ENCODE results near the gene PHLPP2.

DNA sequence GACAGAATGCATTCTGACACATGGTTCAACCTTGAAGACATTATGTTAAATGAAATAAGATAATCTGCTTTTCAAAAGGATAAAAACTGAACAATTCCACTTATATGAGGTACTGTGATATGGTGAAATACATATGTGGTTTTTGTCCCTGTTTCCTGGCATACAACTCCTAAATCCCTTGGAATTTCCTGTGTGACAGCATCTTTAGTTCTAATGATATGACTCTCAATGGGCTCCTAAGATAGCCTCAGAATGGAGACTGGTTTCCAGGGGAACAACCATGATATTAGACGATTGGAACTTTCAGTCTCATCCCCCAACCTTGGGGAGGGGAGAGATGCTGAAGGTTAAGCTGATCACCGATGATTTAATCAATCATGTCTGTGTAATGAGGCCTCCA, 37.7 kb upstream of the PHLPP2 start:
- TF ChIP-seq SPI1 (IDR thresholded peaks at IDR 0.05; ENCODE audit: low read depth, low read length) (no peak), PAX5 (IDR thresholded peaks at IDR 0.05; ENCODE audit: insufficient read depth, low read length, severe bottlenecking) (no peak), POLR2AphosphoS5 (IDR thresholded peaks at IDR 0.05; ENCODE audit: low read depth, low read length) (no peak), POLR2A (IDR thresholded peaks at IDR 0.05; ENCODE audit: low read depth, low read length) (no peak), TAF1 (IDR thresholded peaks at IDR 0.05; ENCODE audit: low read depth, low read length) (no peak), POU2F2 (IDR thresholded peaks at IDR 0.05; ENCODE audit: low read depth, low read length) (no peak)

All from GM12891 (cell line).